ENCODE data around the gene MTMR10.

The MTMR10 gene

DNA sequence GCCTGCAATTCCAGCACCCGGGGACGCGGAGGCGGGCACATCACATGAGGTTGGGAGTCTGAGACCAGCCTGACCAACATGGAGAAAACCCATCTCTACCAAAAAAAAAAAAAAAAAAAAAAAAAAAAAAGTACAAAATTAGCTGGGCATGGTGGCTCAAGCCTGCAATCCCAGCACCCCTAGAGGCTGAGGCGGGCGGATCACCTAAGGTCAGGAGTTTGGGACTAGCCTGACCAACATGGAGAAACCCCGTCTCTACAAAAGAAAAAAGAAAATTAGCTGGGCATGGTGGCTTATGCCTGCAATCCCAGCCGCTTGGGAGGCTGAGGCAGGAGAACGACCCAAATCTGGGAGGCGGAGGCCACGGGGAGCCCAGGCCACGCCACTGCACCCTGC lies 95.2 kb downstream of the MTMR10 start:
- H3K36me3 ChIP-seq: no peaks in the 10 kb centered on the region
- H3K9me3 ChIP-seq: no peaks in the 10 kb centered on the region
- H3K4me3 ChIP-seq: no peak overlapping the region
- intact Hi-C loops (cut with DNase I; ENCODE audit: low total_unique reads): no loop called here
- DNase-seq: no peak
- H3K27me3 ChIP-seq: no peaks in the 10 kb centered on the region
- no peaks in the 10 kb centered on the region for H3K4me1 ChIP-seq
- no peak overlapping the region for H3K27ac ChIP-seq
- TF ChIP-seq, protein P1, sequence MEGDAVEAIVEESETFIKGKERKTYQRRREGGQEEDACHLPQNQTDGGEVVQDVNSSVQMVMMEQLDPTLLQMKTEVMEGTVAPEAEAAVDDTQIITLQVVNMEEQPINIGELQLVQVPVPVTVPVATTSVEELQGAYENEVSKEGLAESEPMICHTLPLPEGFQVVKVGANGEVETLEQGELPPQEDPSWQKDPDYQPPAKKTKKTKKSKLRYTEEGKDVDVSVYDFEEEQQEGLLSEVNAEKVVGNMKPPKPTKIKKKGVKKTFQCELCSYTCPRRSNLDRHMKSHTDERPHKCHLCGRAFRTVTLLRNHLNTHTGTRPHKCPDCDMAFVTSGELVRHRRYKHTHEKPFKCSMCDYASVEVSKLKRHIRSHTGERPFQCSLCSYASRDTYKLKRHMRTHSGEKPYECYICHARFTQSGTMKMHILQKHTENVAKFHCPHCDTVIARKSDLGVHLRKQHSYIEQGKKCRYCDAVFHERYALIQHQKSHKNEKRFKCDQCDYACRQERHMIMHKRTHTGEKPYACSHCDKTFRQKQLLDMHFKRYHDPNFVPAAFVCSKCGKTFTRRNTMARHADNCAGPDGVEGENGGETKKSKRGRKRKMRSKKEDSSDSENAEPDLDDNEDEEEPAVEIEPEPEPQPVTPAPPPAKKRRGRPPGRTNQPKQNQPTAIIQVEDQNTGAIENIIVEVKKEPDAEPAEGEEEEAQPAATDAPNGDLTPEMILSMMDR (IDR thresholded peaks at IDR 0.05): no peak

DNA sequence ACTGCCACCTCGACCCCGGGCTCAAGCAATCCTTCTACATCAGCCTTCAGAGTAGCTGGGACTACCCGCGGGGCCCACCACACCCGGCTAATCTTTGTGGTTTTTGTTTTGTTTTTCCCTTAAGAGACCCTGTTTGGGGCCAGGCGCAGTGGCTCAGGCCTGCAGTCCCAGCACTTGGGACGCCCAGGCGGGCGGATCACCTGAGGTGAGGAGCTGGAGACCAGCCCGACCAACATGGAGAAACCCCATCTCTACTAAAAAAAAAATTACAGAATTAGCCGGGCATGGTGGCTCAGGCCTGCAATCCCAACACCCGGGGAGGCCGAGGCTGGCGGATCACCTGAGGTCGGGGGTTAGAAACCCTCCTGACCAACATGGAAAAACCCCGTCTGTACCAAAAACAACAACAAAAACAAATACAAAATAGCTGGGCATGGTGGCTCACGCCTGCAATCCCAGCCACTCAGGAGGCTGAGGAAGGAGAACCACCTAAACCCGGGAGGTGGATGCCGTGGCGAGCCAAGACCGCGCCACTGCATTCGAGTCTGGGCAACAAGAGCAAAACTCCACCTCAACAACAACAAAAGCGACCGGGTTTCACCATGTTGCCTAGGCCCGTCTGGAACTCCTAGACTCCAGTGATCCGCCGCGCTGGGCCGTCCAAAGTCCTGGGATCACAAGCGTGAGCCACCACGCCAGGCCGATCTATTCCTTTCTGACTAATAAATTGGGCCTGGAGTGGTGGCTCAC lies 95.8 kb downstream of the MTMR10 start:
- intact Hi-C loops (cut with DNase I; ENCODE audit: low total_unique reads): no loop called here
- no peaks in the 10 kb centered on the region for H3K27me3 ChIP-seq
- no peak overlapping the region for H3K4me3 ChIP-seq
- TF ChIP-seq, protein P1 (IDR thresholded peaks at IDR 0.05): no peak
- H3K27ac ChIP-seq: no peak overlapping the region
- no peaks in the 10 kb centered on the region for H3K36me3 ChIP-seq
- H3K9me3 ChIP-seq: no peaks in the 10 kb centered on the region
- H3K4me1 ChIP-seq: no peaks in the 10 kb centered on the region
- DNase-seq: no peak

DNA sequence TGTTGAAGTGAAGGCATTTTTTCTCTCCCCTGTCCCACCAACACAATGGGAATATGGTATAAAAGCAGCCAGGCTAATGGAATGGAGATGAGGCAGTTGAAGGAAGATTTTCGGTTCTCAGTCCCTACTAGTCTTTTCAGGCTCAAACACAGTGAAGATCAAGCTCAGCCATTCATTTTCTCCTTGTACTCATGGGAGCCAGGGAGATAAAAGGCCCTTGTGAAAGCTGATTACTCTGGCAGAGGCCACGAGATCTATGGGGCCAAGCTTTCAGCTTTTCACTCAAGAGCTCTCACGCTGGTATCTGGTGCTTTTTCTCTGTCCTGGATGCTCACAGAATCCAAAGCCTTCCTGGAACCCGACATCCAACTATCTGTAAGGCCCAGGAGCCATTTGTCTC lies 102.2 kb downstream of the MTMR10 start:
- TF ChIP-seq, protein P1 (IDR thresholded peaks at IDR 0.05): no peak
- Histone ChIP-seq H3K9me3 (no peaks in the 10 kb centered on the region), H3K4me1 (no peaks in the 10 kb centered on the region), H3K36me3 (no peaks in the 10 kb centered on the region), H3K27me3 (no peaks in the 10 kb centered on the region), H3K4me3 (no peak overlapping the region), H3K27ac (no peak overlapping the region)
- intact Hi-C loops (cut with DNase I; ENCODE audit: low total_unique reads): no loop called here
- no peak for DNase-seq

Data from tibial artery (tissue), 4 donors.